Small intestine (tissue), 7 donors: Measurements from ENCODE around the gene LSM2. TPM values are rescaled to one million over a fixed set of nuclear protein-coding genes. Genes with fewer than 3 reads are reported as not detected.

Experiments used
- DNase-seq, 2 donors: peaks; one replicate each; pipeline versions ENCODE4 v3.0.0 to v3.0.0-alpha.2; 2013
- FAIRE-seq: peaks from 2 replicates; lab custom pipeline; 2012; peaks lifted over from hg19 to GRCh38; lab: Jason Lieb, UNC
- H3K27ac ChIP-seq, 3 donors: one replicate each; pipeline ENCODE4 v1.5.1; 2013; ENCODE audit warnings: low read length in 2 of 3, mild to moderate bottlenecking in 2 of 3, control low read depth in 1 of 3, inconsistent platforms in 1 of 3, low read depth in 1 of 3, moderate library complexity in 1 of 3
- H3K27me3 ChIP-seq, 3 donors: one replicate each; pipeline ENCODE4 v1.6.1; 2013; ENCODE audit warnings: low read length in 3 of 3, inconsistent platforms in 1 of 3; ENCODE audit not compliant: control insufficient read depth in 3 of 3, insufficient read depth in 3 of 3
- H3K36me3 ChIP-seq, 3 donors: one replicate each; pipeline ENCODE4 v1.6.1; 2013; ENCODE audit warnings: low read length in 3 of 3, inconsistent platforms in 1 of 3, low read depth in 1 of 3, mild to moderate bottlenecking in 1 of 3, moderate library complexity in 1 of 3; ENCODE audit not compliant: control insufficient read depth in 3 of 3, insufficient read depth in 2 of 3
- H3K4me1 ChIP-seq, 3 donors: one replicate each; pipeline ENCODE4 v1.6.1; 2013; ENCODE audit warnings: low read length in 2 of 3, inconsistent platforms in 1 of 3, low read depth in 1 of 3, mild to moderate bottlenecking in 1 of 3, moderate library complexity in 1 of 3; ENCODE audit not compliant: control insufficient read depth in 3 of 3, insufficient read depth in 2 of 3
- H3K4me3 ChIP-seq, 3 donors: one replicate each; pipeline ENCODE4 v1.5.1; 2013; ENCODE audit warnings: low read length in 3 of 3, control low read depth in 1 of 3, inconsistent platforms in 1 of 3, low read depth in 1 of 3, mild to moderate bottlenecking in 1 of 3, moderate library complexity in 1 of 3
- H3K9me3 ChIP-seq, 2 donors: one replicate each; pipeline ENCODE4 v1.6.1; 2013; ENCODE audit warnings: low read depth in 1 of 2, low read length in 1 of 2; ENCODE audit not compliant: control insufficient read depth in 2 of 2, insufficient read depth in 1 of 2
- WGBS, 3 donors: extraction: QIAGEN DNeasy Blood & Tissue Kit; methylation state at CpG; one replicate each; pipeline ENCODE4 v1.1.7; 2013; 5-methylcytosine and 5-hydroxymethylcytosine counted together
- polyA plus RNA-seq, 4 donors: library from polyadenylated mRNA; stranded (reverse) in 3 of 4; unstranded in 1 of 4; fragments of 200-250 nt in 3 of 4; fragments of 120-200 nt in 1 of 4; gene quantifications; one replicate each; pipeline versions ENCODE4 v1.2.1 to v1.2.3, GENCODE V29; 2013
- donor health status: healthy with polysubstance abuse.
- donor health status: control.
- donor health status: control.
- donor health status: Bipolar disorder and iron deficiency.
- donor health status: healthy.

Gene LSM2
- polyA plus RNA-seq, 4 donors, result 27.3 to 90.2 (median 39.3) TPM

DNA sequence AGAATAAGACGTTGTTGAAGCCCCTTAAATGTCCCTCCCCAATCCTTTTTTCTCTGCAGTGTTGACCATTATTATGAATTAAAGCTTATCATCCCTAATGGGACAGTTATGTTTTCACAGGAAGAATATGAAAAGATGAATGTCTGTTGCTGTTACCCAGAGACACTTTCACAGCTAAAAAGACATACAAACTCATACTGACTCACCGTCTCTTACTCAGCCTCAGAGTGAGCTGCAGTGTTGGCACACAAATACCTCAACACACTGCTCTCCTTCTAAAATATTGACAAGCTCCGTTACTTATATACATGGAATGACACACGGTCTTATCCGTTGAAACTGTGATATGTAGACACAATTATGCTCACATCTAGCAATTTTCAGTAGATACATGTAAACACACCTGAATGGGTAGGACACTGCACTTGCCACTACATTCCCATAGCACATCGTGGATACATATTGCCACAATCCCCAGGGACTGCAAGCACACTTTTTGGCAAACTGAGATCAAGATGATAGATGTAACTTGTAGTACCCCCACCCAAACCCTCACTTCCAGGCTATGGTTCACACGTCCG is 53.9 kb downstream of the LSM2 start:
- whole genome bisulfite sequencing, 3 donors, result 75 to 80% (median 76%) methylated on average over 8 of the region's 8 CpGs
- no peak for FAIRE-seq
- Histone ChIP-seq H3K4me3 (no peak overlapping the region), H3K36me3 (peaks cover 0 to 9% (median 0%) of the 10 kb centered on the region in 3 donors), H3K27ac (no peak overlapping the region), H3K9me3 (no peaks in the 10 kb centered on the region), H3K27me3 (no peaks in the 10 kb centered on the region), H3K4me1 (no peaks in the 10 kb centered on the region)
- DNase-seq, result no peak

DNA sequence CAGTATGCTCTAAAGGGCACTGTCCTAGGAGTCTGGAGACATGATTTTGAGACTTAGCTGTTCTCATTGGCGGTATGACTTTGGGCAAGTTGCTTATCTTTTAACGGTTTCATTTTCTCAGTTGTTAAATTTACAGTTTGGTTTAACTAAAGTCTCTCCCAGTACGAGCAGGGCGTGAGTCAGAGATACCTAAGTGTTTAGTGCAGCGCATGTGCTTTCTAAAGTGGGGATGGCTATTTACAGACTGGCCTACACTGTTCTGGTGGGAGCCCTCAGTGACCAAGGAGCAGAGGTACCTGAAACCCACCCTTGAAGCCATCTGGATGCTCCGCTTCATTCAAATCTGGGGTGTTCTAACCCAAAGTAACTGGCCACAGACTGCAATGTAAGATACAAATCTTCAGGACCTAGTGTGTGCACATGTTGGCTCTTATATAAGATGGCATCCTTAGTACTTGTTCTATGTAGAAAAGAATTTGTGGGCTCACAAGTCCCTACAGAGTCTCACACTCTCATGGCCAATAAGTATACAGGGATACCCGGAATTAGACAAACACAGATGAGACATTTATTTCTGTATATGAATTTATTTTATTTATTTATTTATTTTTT is 56.2 kb downstream of the LSM2 start:
- no peak for FAIRE-seq
- H3K4me1 ChIP-seq, result no peaks in the 10 kb centered on the region
- H3K9me3 ChIP-seq, result no peaks in the 10 kb centered on the region
- WGBS, 3 donors, result 65 to 80% (median 68%) methylated on average over 7 of the region's 7 CpGs
- no peak overlapping the region for H3K27ac ChIP-seq
- H3K27me3 ChIP-seq, result no peaks in the 10 kb centered on the region
- DNase-seq, result no peak
- no peak overlapping the region for H3K4me3 ChIP-seq
- peaks cover 0 to 24% (median 2%) of the 10 kb centered on the region in 3 donors for H3K36me3 ChIP-seq

DNA sequence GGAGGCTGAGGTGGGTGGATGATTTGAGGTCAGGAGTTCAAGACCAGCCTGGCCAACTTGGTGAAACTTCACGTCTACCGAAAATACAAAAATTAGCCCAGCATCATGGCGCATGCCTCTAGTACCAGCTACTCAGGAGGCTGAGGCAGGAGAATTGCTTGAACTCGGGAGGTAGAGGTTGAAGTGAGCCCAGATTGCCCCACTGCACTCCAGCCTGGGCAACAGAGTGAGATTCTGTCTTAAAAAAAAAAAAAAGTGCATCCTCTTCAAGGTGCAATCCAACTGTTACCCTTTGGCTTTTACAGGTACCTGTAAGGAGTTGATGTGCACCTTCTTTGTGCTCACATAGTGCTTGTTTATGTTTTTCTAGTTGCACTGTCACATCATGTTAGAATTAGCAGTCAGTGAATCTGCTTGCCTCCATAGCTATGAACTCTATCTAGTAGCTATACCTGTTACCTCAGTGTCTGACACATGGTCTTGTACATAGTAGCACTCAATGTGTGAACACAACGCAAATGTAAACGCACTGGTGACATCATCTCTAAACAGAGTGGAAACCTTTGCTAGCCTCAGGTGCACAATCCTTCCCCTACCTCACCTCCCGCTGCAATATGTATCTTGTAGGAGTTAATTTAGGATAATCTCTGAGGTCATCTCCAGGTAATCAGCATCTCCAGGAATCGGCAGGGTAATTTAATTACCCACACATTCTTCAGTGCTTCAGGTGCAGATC is 57.3 kb downstream of the LSM2 start:
- Histone ChIP-seq H3K27me3 (no peaks in the 10 kb centered on the region), H3K4me3 (no peak overlapping the region), H3K9me3 (no peaks in the 10 kb centered on the region), H3K4me1 (no peaks in the 10 kb centered on the region), H3K27ac (no peak overlapping the region), H3K36me3 (peaks cover 0 to 24% (median 2%) of the 10 kb centered on the region in 3 donors)
- DNase-seq, result no peak
- 84 to 89% (median 88%) methylated on average over 8 of the region's 8 CpGs for WGBS, 3 donors
- FAIRE-seq, result no peak

Other genes starting within 250 kb of the LSM2 start
- gene LTA, start 234.7 kb downstream of the LSM2 start, polyA plus RNA-seq, result 1 to 10 TPM in 1 of 4 donors, under 1 TPM in 1, not detected in 2; 0.24 to 1.0 TPM
- under 1 TPM in 3 of 4 donors, not detected in 1; 0.18 to 0.59 (median 0.45) TPM for gene TNF, start 231.4 kb downstream of the LSM2 start, polyA plus RNA-seq
- 10 to 100 TPM in 1 of 4 donors, 1 to 10 TPM in 3; 4.0 to 19.7 (median 8.0) TPM for gene LTB, start 224.5 kb downstream of the LSM2 start, polyA plus RNA-seq
- gene LST1, start 220.7 kb downstream of the LSM2 start, polyA plus RNA-seq, result 10 to 100 TPM in 2 of 4 donors, 1 to 10 TPM in 2; 3.1 to 37.0 (median 14.5) TPM
- 1 to 10 TPM in 1 of 4 donors, under 1 TPM in 1, not detected in 2; 0.33 to 1.4 TPM for gene NCR3, start 214.0 kb downstream of the LSM2 start, polyA plus RNA-seq
- 100 to 1,000 TPM in 1 of 4 donors, 10 to 100 TPM in 2, 1 to 10 TPM in 1; 5.6 to 102 (median 48.9) TPM for gene AIF1, start 191.7 kb downstream of the LSM2 start, polyA plus RNA-seq
- gene PRRC2A, start 186.3 kb downstream of the LSM2 start, polyA plus RNA-seq, result 100 to 1,000 TPM in 1 of 4 donors, 10 to 100 TPM in 3; 54.6 to 104 (median 74.4) TPM
- 100 to 1,000 TPM; 193 to 381 (median 284) TPM for gene BAG6, start 154.3 kb downstream of the LSM2 start, polyA plus RNA-seq
- gene APOM, start 151.1 kb downstream of the LSM2 start, polyA plus RNA-seq, result 10 to 100 TPM in 1 of 4 donors, 1 to 10 TPM in 3; 7.2 to 32.8 (median 8.2) TPM
- 10 to 100 TPM; 17.3 to 29.1 (median 23.2) TPM for gene C6orf47, start 146.2 kb downstream of the LSM2 start, polyA plus RNA-seq
- 10 to 100 TPM; 14.8 to 30.2 (median 21.7) TPM for gene GPANK1, start 142.0 kb downstream of the LSM2 start, polyA plus RNA-seq
- 100 to 1,000 TPM; 185 to 231 (median 206) TPM for gene CSNK2B, start 140.9 kb downstream of the LSM2 start, polyA plus RNA-seq
- 10 to 100 TPM in 1 of 4 donors, 1 to 10 TPM in 3; 3.8 to 16.5 (median 4.2) TPM for gene LY6G5B, start 137.0 kb downstream of the LSM2 start, polyA plus RNA-seq
- 1 to 10 TPM; 2.6 to 3.8 (median 3.1) TPM for gene LY6G5C, start 125.9 kb downstream of the LSM2 start, polyA plus RNA-seq
- gene ABHD16A, start 103.6 kb downstream of the LSM2 start, polyA plus RNA-seq, result 10 to 100 TPM; 34.6 to 63.8 (median 50.3) TPM
- gene LY6G6F, start 100.1 kb downstream of the LSM2 start, polyA plus RNA-seq, result under 1 TPM in 1 of 4 donors, not detected in 3; 0.12 TPM
- under 1 TPM in 1 of 4 donors, not detected in 3; 0.22 TPM for gene LY6G6D, start 91.6 kb downstream of the LSM2 start, polyA plus RNA-seq
- under 1 TPM in 1 of 4 donors, not detected in 3; 0.18 TPM for gene LY6G6C, start 85.2 kb downstream of the LSM2 start, polyA plus RNA-seq
- under 1 TPM in 2 of 4 donors, not detected in 2; 0.13 to 0.59 TPM for gene MPIG6B, start 83.6 kb downstream of the LSM2 start, polyA plus RNA-seq
- 10 to 100 TPM; 64.4 to 89.7 (median 76.1) TPM for gene DDAH2, start 77.7 kb downstream of the LSM2 start, polyA plus RNA-seq
- gene CLIC1, start 70.4 kb downstream of the LSM2 start, polyA plus RNA-seq, result 100 to 1,000 TPM; 400 to 576 (median 535) TPM
- 10 to 100 TPM in 2 of 4 donors, 1 to 10 TPM in 2; 1.6 to 53.1 (median 9.2) TPM for gene MSH5, start 67.0 kb downstream of the LSM2 start, polyA plus RNA-seq
- 10 to 100 TPM in 1 of 4 donors, 1 to 10 TPM in 3; 1.4 to 15.5 (median 4.6) TPM for gene SAPCD1, start 44.3 kb downstream of the LSM2 start, polyA plus RNA-seq
- gene VWA7, start 29.6 kb downstream of the LSM2 start, polyA plus RNA-seq, result 10 to 100 TPM in 1 of 4 donors, 1 to 10 TPM in 3; 2.9 to 11.9 (median 6.4) TPM
- gene VARS1, start 11.2 kb downstream of the LSM2 start, polyA plus RNA-seq, result 10 to 100 TPM; 19.9 to 42.4 (median 24.2) TPM
- 1 to 10 TPM in 2 of 4 donors, under 1 TPM in 2; 0.27 to 2.6 (median 1.1) TPM for gene HSPA1L, start 8.3 kb upstream of the LSM2 start, polyA plus RNA-seq
- 10 to 100 TPM in 3 of 4 donors, 1 to 10 TPM in 1; 9.7 to 49.6 (median 25.7) TPM for gene HSPA1A, start 8.6 kb upstream of the LSM2 start, polyA plus RNA-seq
- 100 to 1,000 TPM in 1 of 4 donors, 10 to 100 TPM in 3; 16.5 to 130 (median 35.0) TPM for gene HSPA1B, start 20.8 kb upstream of the LSM2 start, polyA plus RNA-seq
- 100 to 1,000 TPM in 1 of 4 donors, 10 to 100 TPM in 3; 24.8 to 466 (median 37.4) TPM for gene NEU1, start 55.9 kb upstream of the LSM2 start, polyA plus RNA-seq
- gene SLC44A4, start 72.0 kb upstream of the LSM2 start, polyA plus RNA-seq, result 100 to 1,000 TPM in 3 of 4 donors, 10 to 100 TPM in 1; 82.3 to 215 (median 130) TPM
- gene EHMT2, start 90.7 kb upstream of the LSM2 start, polyA plus RNA-seq, result 10 to 100 TPM; 27.8 to 50.3 (median 37.4) TPM
- gene ZBTB12, start 95.1 kb upstream of the LSM2 start, polyA plus RNA-seq, result 10 to 100 TPM in 1 of 4 donors, 1 to 10 TPM in 3; 1.6 to 12.5 (median 5.2) TPM
- 10 to 100 TPM in 3 of 4 donors, 1 to 10 TPM in 1; 7.4 to 58.7 (median 21.3) TPM for gene C2, start 120.8 kb upstream of the LSM2 start, polyA plus RNA-seq
- gene CFB, start 139.1 kb upstream of the LSM2 start, polyA plus RNA-seq, result 100 to 1,000 TPM in 1 of 4 donors, 10 to 100 TPM in 3; 38.7 to 141 (median 80.6) TPM
- gene NELFE, start 152.0 kb upstream of the LSM2 start, polyA plus RNA-seq, result 10 to 100 TPM; 55.6 to 77.1 (median 59.1) TPM
- gene SKIC2, start 152.2 kb upstream of the LSM2 start, polyA plus RNA-seq, result 100 to 1,000 TPM in 2 of 4 donors, 10 to 100 TPM in 2; 51.4 to 171 (median 85.7) TPM
- gene DXO, start 165.2 kb upstream of the LSM2 start, polyA plus RNA-seq, result 10 to 100 TPM; 14.1 to 16.8 (median 16.0) TPM
- 10 to 100 TPM in 3 of 4 donors, 1 to 10 TPM in 1; 4.0 to 64.7 (median 26.1) TPM for gene C4A, start 175.1 kb upstream of the LSM2 start, polyA plus RNA-seq
- gene C4B, start 207.8 kb upstream of the LSM2 start, polyA plus RNA-seq, result 10 to 100 TPM in 3 of 4 donors, 1 to 10 TPM in 1; 9.6 to 87.6 (median 26.6) TPM
- 1 to 10 TPM in 2 of 4 donors, under 1 TPM in 2; 0.18 to 3.4 (median 0.98) TPM for gene CYP21A2, start 231.4 kb upstream of the LSM2 start, polyA plus RNA-seq